Measurements from ENCODE around the gene JAG2.

The JAG2 gene

GRCh38 chr14:105144666-105145380, 23.8 kb downstream of the JAG2 start:
- TF ChIP-seq GATA1 (IDR thresholded peaks at IDR 0.05; ENCODE audit: low read depth, low read length) (no peak), POLR2A (IDR thresholded peaks at IDR 0.05; ENCODE audit: low read length) (no peak)
- DNase-seq, result no peak

DNA sequence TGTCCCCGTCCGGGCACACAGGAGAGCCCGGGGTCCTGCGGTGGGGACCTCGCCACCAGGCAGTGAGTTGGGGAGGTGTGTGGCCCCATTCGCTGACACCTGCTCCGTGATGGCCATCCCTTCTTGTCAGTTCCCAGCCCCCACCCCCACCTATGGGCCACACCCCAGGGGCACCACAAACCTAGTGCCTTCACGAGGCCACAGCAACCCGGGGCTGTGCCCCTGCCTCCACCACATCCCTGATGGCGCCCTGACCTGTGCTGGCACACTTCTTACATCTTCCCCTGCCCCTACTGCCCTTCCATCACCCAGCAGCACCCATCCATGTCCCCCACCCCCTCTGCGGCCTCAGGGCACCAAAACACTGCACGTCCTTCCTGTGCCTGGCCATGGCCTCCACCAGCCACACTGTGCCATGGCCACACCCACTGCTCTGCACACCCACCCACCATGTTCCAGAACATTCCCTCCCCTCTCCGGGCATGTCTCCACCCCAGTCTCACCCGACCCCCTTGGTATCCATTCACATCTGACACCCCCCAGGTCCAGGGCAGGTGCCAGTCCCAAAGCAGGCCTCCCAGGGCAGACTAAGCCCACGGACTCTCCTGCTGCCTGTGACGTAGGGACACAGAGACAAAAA, 24.4 kb downstream of the JAG2 start:
- no peak for TF ChIP-seq GATA1 (IDR thresholded peaks at IDR 0.05; ENCODE audit: low read depth, low read length)
- TF ChIP-seq POLR2A (IDR thresholded peaks at IDR 0.05; ENCODE audit: low read length), result no peak
- DNase-seq, result no peak

GRCh38 chr14:105143451-105144025, 25.0 kb downstream of the JAG2 start:
- no peak for DNase-seq
- TF ChIP-seq POLR2A (IDR thresholded peaks at IDR 0.05; ENCODE audit: low read length) (no peak), GATA1 (IDR thresholded peaks at IDR 0.05; ENCODE audit: low read depth, low read length) (no peak)

- DNase-seq, result no peak
- TF ChIP-seq POLR2A (IDR thresholded peaks at IDR 0.05; ENCODE audit: low read length) (no peak), GATA1 (IDR thresholded peaks at IDR 0.05; ENCODE audit: low read depth, low read length) (no peak)
Observed at GRCh38 chr14:105142651-105143450, 25.7 kb downstream of the JAG2 start.

DNA sequence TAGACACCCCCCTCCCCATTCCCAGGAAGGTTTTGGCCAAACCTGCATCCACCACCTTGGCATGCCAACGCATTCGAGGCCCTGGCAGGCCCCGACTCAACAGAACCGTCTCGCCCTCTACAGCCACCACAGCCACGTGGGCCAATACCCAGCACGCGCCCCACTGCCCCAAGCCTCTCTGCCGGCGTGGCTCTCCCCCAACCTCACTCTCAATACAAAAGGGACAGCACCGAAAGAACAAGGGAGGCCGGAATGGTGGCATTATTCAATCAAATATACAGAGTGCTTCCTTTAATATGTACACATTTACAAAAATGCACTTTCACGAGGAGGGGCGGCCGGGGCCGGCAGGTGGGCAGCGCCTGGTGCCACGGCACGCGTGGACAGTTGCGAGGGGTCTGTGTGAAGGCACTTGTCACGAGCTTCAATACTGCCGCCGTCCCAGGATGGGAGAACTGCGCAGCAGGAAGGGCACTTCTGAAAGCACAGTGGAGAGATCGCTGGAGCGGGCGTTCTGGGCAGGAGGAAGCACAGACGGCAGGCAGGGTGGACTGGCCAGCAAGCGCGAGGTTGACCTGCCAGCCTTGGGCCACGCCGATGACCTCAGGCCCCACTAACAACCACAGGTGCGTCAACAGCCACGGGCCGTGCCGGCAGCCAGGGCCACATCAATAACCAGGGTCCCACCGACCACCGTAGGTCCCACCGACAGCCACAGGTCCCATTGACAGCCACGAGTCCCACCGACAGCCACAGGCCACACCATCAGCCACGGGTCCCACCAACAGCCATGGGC, 26.9 kb downstream of the JAG2 start:
- no peak for DNase-seq
- no peak for TF ChIP-seq POLR2A (IDR thresholded peaks at IDR 0.05; ENCODE audit: low read length)
- no peak for TF ChIP-seq GATA1 (IDR thresholded peaks at IDR 0.05; ENCODE audit: low read depth, low read length)

GRCh38 chr14:105141026-105141425, 27.6 kb downstream of the JAG2 start:
- no peak for DNase-seq
- TF ChIP-seq GATA1 (IDR thresholded peaks at IDR 0.05; ENCODE audit: low read depth, low read length) (no peak), POLR2A (IDR thresholded peaks at IDR 0.05; ENCODE audit: low read length) (no peak)

DNA sequence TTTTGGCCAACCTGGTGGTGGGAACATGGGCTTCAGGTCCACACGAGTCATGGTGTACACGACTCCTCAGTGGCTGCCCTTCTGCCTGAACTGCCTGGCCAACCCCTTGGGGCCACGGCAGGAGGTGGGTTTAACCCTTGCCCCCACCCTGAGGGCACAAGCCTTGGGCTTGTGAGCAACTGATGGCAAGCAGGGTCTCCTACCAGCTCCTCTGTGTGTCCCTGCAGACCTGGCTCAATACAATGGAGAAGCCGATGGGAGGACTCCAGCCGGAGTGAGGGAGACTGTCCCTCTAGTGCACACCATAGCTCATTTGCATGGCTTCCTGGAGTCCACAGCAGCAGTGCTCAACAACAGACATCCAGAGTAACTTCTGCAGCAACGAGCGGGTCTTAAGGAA, 28.0 kb downstream of the JAG2 start:
- DNase-seq, result no peak

DNA sequence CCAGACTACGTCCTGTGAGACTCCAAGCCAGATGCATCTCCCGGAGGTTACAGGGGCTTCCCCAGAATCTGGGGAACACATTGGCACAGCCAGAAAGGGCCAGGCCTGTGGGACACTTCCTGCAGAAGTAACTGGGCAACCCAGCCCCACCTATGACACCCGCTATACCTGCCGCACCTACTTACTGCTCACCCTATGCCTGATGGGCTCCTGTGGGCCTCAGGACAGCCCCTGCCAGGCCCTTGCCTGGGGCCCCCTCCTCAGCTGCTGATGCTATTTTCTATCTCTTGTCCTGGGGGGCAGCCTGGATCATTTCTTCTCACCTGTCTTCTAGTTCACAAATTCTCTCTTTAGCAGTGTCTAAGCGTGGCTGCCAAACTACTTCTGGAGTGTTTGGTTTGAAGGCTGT, 28.7 kb downstream of the JAG2 start:
- no peak for DNase-seq
- TF ChIP-seq GATA1 (IDR thresholded peaks at IDR 0.05; ENCODE audit: low read depth, low read length) (no peak), POLR2A (IDR thresholded peaks at IDR 0.05; ENCODE audit: low read length) (no peak)

More for the DNA sequence above, 28.0 kb downstream of the JAG2 start:
- TF ChIP-seq POLR2A (IDR thresholded peaks at IDR 0.05; ENCODE audit: low read length) (no peak), GATA1 (IDR thresholded peaks at IDR 0.05; ENCODE audit: low read depth, low read length) (no peak)

GRCh38 chr14:105139212-105139825, 29.3 kb downstream of the JAG2 start:
- TF ChIP-seq POLR2A (IDR thresholded peaks at IDR 0.05; ENCODE audit: low read length) (no peak), GATA1 (IDR thresholded peaks at IDR 0.05; ENCODE audit: low read depth, low read length) (no peak)
- DNase-seq, result no peak

- TF ChIP-seq GATA1 (IDR thresholded peaks at IDR 0.05; ENCODE audit: low read depth, low read length) (no peak), POLR2A (IDR thresholded peaks at IDR 0.05; ENCODE audit: low read length) (no peak)
- DNase-seq, result no peak
Observed at GRCh38 chr14:105138551-105139111, 29.9 kb downstream of the JAG2 start.

DNA sequence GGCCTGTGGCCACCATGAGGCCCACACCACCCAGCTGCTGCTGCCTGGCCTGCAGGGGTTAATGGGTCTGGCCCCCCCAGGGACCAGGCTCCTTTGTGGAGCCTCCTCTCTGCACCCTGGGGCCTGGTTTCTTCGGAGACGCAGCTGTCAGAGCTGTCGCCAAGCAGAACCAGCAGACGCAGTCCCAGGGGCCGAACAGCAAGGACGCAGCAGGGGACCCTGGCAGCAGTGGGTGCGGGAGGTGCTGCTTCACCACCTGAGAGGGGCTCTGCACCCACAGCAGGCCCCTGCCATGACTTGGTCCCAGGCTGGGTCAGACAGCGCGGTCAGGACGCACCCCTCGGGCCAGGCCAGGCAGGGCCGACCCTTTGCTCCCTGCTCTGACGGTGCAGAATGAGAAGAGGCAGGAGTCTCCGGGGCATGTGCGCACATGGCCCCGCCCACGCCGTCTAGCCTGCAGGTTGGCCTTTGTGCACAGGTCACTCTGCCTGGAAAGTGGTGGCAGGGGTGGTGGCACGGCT, 30.5 kb downstream of the JAG2 start:
- TF ChIP-seq GATA1 (IDR thresholded peaks at IDR 0.05; ENCODE audit: low read depth, low read length) (no peak), POLR2A (IDR thresholded peaks at IDR 0.05; ENCODE audit: low read length) (no peak)
- no peak for DNase-seq

- DNase-seq, result no peak
- TF ChIP-seq POLR2A (IDR thresholded peaks at IDR 0.05; ENCODE audit: low read length) (no peak), GATA1 (IDR thresholded peaks at IDR 0.05; ENCODE audit: low read depth, low read length) (no peak)
Observed at GRCh38 chr14:105137481-105138020, 31.0 kb downstream of the JAG2 start.

Measured in erythroblast (primary cell).